Measurements from ENCODE around the gene ORM2.

Gene ORM2

DNA sequence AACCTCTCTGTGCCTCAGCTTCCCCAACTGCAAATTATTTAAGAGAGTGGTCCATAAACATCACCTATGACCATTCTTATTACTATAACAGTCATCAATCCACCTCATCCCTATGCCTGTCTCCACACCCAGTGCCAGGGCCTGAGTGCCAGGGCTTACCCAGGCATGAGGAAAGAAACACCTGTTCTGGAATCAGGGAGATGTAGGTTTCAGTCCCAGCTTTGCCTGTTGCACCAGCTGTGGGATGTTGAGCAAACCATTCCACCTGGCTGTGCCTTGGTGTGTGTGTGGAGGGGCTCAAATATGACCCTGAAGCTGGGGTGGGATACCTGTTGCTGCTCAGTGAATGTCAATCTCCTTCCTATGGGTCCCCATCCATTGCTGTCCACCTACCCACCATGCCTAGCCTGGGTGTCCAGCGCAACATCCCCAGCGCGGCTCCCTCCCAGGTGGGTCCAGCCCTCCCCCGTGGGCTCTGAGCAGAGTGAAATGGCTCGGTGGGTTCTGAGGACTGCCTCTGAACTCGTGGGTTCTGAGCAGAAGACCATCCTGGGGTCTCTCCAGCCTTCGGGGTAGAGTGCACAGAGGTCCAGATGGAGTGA, 41.8 kb downstream of the ORM2 start:
- DNase-seq (ENCODE audit: low read depth), result no peak

- peak; percentile 83 for DNase-seq (ENCODE audit: low read depth)
Observed at GRCh38 chr9:114371973-114372917, 42.6 kb downstream of the ORM2 start.

DNA sequence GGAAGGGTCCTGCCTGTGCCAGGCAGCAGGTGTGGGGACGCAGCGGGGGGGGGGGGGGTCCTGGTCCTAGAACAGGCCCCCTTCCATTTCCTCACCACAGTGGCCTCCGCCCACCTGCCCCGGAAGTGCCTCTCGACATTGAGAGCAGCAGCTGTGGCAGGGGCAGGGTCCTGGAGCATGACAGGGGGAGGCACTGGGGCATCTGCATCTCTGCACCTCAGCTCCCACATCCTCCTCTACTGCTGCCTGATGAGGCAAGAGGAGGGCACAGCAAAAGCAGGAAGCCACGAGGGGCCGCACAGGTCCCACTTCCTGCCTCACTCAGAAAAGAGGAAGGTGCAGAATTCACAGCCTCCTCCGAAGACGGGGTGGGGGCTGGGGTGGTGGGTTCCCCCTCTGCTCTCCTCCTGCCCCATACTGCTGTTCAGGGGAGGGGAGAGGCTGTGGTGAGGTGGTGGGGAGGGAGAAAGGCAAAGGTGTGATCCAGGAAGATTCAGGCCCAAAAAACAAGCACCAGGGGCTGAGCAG, 43.3 kb downstream of the ORM2 start:
- DNase-seq (ENCODE audit: low read depth), result peak; percentile 93

- no peak for DNase-seq (ENCODE audit: low read depth)
Observed at GRCh38 chr9:114373960-114374730, 44.5 kb downstream of the ORM2 start.

GRCh38 chr9:114374936-114375335, 45.3 kb downstream of the ORM2 start:
- no peak for DNase-seq (ENCODE audit: low read depth)

DNA sequence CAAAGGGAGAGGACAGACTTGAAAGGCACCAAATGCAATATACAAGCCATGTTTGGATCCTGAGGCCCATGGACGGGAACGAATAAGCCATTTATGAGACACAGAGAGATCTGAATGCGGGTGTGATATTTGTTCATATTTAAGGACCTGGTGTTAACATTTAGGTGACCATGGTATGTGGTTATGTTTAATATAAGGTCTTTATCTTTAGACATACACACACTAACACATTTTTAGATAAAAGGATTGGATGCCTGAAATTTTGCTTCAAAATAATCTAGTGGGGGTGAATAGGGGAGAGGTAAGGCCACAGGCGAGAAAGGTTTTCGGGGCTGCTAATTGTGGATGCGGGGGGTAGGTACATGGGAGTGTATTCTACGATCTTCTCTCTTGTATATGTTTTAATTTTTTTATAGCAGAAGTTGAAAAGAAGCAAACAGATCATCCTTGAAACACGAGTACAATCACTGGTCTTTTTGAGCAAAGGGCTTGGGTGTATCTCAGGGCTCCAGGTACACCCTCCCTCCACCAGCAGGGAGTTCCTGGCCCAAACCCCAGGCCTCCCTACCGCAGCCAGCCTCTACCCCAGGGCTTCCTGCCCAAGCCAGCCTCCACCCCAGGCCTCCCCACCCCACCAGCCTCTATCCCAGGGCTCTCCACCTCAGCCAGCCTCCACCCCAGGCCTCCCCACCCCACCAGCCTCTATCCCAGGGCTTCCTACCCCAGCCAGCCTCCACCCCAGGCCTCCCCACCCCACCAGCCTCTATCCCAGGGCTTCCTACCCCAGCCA, 45.9 kb downstream of the ORM2 start:
- DNase-seq (ENCODE audit: low read depth), result no peak

DNA sequence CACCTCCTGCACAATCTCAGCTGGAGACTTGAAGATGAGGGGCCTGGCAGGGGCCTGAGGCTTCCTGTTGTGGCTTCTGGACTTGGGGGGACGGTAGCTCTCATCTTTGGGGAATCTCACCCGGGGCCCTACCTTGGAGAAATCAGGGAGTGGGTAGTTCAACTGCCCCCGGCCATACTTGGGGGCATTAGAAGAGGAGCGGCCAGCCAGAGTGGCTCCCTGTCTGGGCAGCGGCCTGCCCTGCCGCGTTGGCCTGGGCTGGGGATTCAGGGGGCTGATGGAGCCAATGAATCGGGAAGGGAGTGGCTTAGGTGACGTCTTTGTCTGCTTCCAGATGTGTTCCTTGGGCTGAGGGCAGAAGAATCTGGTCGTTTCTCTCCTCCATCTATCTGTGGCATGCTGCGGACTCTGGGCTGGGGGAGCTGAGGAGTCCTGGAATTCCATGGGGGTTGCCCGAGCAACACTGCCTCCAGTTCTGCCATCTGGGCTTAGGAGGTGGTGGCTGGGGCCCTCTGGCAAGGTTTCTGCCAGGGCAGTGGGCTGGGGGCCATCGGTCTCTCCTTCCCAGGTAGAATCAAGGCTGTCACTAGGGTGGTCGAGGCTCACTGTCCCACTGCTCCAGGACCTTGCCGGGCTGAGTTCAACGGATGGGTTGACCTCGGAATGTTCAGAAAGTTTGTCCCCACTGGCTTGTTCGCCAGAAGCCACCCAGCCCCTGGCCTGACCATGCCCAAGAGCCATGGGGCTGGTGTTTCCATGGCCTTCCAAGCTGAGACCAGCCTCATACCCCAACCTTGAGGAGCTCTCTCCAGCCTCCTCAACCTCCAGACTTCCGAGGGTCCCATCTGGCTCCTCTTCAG, 47.1 kb downstream of the ORM2 start:
- no peak for DNase-seq (ENCODE audit: low read depth)

- no peak for DNase-seq (ENCODE audit: low read depth)
Observed at GRCh38 chr9:114378016-114378415, 48.3 kb downstream of the ORM2 start.

GRCh38 chr9:114378883-114379282, 49.2 kb downstream of the ORM2 start:
- DNase-seq (ENCODE audit: low read depth), result no peak
